Peyer's patch (tissue), 4 donors: Measurements from ENCODE around the gene SERINC5. TPM values are rescaled to one million over a fixed set of nuclear protein-coding genes. Genes with fewer than 3 reads are reported as not detected.

Experiments used
- DNase-seq, 3 donors: peaks; one replicate each; pipeline ENCODE4 v3.0.0-alpha.2; 2017 to 2019
- H3K27ac ChIP-seq, 4 donors: fragments of 200-600 bp; sonication (generic); one replicate each; pipeline ENCODE4 v1.5.1; 2016 to 2019
- H3K27me3 ChIP-seq, 2 donors: fragments of 200-600 bp; sonication (generic); one replicate each; pipeline ENCODE4 v1.5.1; 2019
- H3K36me3 ChIP-seq, 3 donors: fragments of 200-600 bp; sonication (generic); one replicate each; pipeline ENCODE4 v1.5.1; 2016 to 2019
- H3K4me1 ChIP-seq, 4 donors: fragments of 200-600 bp; sonication (generic); one replicate each; pipeline ENCODE4 v1.5.1; 2016 to 2019
- H3K4me3 ChIP-seq, 4 donors: fragments of 200-600 bp; sonication (generic); 1 replicate in 3 of 4; 2 replicates in 1 of 4; pipeline ENCODE4 v1.5.1; 2016 to 2019; ENCODE audit warnings: mild to moderate bottlenecking in 1 of 4
- H3K9me3 ChIP-seq, 4 donors: fragments of 200-600 bp; sonication (generic); one replicate each; pipeline ENCODE4 v1.5.1; 2016 to 2019; ENCODE audit warnings: mild to moderate bottlenecking in 1 of 4
- CTCF ChIP-seq, 6 experiments: fragments of 450-650 bp in 4 of 6; fragments of 200-600 bp in 2 of 6; sonication (generic) in 1 of 6; IDR thresholded peaks; one replicate each; pipeline ENCODE4 v1.5.1; 2017 to 2019; ENCODE audit warnings: antibody characterized with exemption in 6 of 6, mild to moderate bottlenecking in 3 of 6, moderate library complexity in 1 of 6
- POLR2A ChIP-seq, 2 donors: fragments of 450-650 bp; IDR thresholded peaks; one replicate each; pipeline ENCODE4 v1.5.1; 2017; ENCODE audit warnings: antibody characterized with exemption in 2 of 2, mild to moderate bottlenecking in 2 of 2, moderate library complexity in 2 of 2
- total RNA-seq, 4 donors: library from RNA; depleted of rRNA; stranded (reverse); fragments of >200 nt; gene quantifications; one replicate each; pipeline ENCODE4 v1.1.0, GENCODE V29; 2016

Gene SERINC5
- total RNA-seq, 4 donors from 2014 or later, result 22.3 to 40.9 (median 30.3) TPM

GRCh38 chr5:80210014-80210413, 45.8 kb downstream of the SERINC5 start:
- Histone ChIP-seq H3K27me3 (no peaks in the 10 kb centered on the region), H3K27ac (no peak overlapping the region), H3K9me3 (no peaks in the 10 kb centered on the region), H3K4me1 (peaks cover 0 to 14% (median 0%) of the 10 kb centered on the region in 4 donors), H3K36me3 (no peaks in the 10 kb centered on the region), H3K4me3 (no peak overlapping the region)
- TF ChIP-seq CTCF (IDR thresholded peaks at IDR 0.05) (no peak), POLR2A (IDR thresholded peaks at IDR 0.05) (no peak)
- DNase-seq, result no peak

GRCh38 chr5:80208381-80208780, 47.5 kb downstream of the SERINC5 start:
- Histone ChIP-seq H3K4me3 (no peak overlapping the region), H3K27ac (no peak overlapping the region), H3K27me3 (no peaks in the 10 kb centered on the region), H3K36me3 (no peaks in the 10 kb centered on the region), H3K9me3 (no peaks in the 10 kb centered on the region), H3K4me1 (peaks cover 0 to 14% (median 0%) of the 10 kb centered on the region in 4 donors)
- TF ChIP-seq POLR2A (IDR thresholded peaks at IDR 0.05), result no peak
- no peak for TF ChIP-seq CTCF (IDR thresholded peaks at IDR 0.05)
- no peak for DNase-seq

- H3K4me1 ChIP-seq, result peaks cover 0 to 14% (median 0%) of the 10 kb centered on the region in 4 donors
- DNase-seq, result no peak
Measured at GRCh38 chr5:80207832-80208231, 48.0 kb downstream of the SERINC5 start.

GRCh38 chr5:80206282-80206681, 49.6 kb downstream of the SERINC5 start:
- DNase-seq, result no peak
- H3K4me3 ChIP-seq, result no peak overlapping the region
- no peaks in the 10 kb centered on the region for H3K9me3 ChIP-seq
- no peaks in the 10 kb centered on the region for H3K4me1 ChIP-seq
- no peak for TF ChIP-seq POLR2A (IDR thresholded peaks at IDR 0.05)
- no peak for TF ChIP-seq CTCF (IDR thresholded peaks at IDR 0.05)
- peaks cover 0 to 8% (median 0%) of the 10 kb centered on the region in 3 donors for H3K36me3 ChIP-seq
- H3K27me3 ChIP-seq, result no peaks in the 10 kb centered on the region
- no peak overlapping the region for H3K27ac ChIP-seq

More at GRCh38 chr5:80207832-80208231, 48.0 kb downstream of the SERINC5 start:
- TF ChIP-seq POLR2A (IDR thresholded peaks at IDR 0.05) (no peak), CTCF (IDR thresholded peaks at IDR 0.05) (no peak)
- Histone ChIP-seq H3K27ac (no peak overlapping the region), H3K9me3 (no peaks in the 10 kb centered on the region), H3K4me3 (no peak overlapping the region), H3K36me3 (no peaks in the 10 kb centered on the region), H3K27me3 (no peaks in the 10 kb centered on the region)

- no peak for TF ChIP-seq POLR2A (IDR thresholded peaks at IDR 0.05)
- no peak for TF ChIP-seq CTCF (IDR thresholded peaks at IDR 0.05)
- Histone ChIP-seq H3K36me3 (peaks cover 0 to 9% (median 0%) of the 10 kb centered on the region in 3 donors), H3K27me3 (no peaks in the 10 kb centered on the region), H3K4me1 (no peaks in the 10 kb centered on the region), H3K9me3 (no peaks in the 10 kb centered on the region), H3K27ac (no peak overlapping the region), H3K4me3 (no peak overlapping the region)
- no peak for DNase-seq
Measured at GRCh38 chr5:80205846-80206245, 50.0 kb downstream of the SERINC5 start.
